Measurements from ENCODE around the gene HTRA1. TPM values are rescaled to one million over a fixed set of nuclear protein-coding genes. Genes with fewer than 3 reads are reported as not detected.

Gene HTRA1
- total RNA-seq, 1 experiment from 2014 or later = 32.8 TPM

GRCh38 chr10:122421054-122421625 is 40.2 kb upstream of the HTRA1 start:
- POLR2A ChIA-PET = no interaction called here
- DNase-seq (ENCODE audit: low read depth, low spot score) (no peak), ATAC-seq (no peak)
- Histone ChIP-seq H3K4me3 (ENCODE audit: low read depth in 2 of 2, low read length in 2 of 2) (no peak overlapping the region), H3K27ac (ENCODE audit: low read length) (no peak overlapping the region), H3K27me3 (ENCODE audit: control insufficient read depth, insufficient read depth, low read length) (no peaks in the 10 kb centered on the region), H3K9me3 (ENCODE audit: control insufficient read depth, insufficient read depth, low read depth, low read length) (no peaks in the 10 kb centered on the region), H3K4me1 (ENCODE audit: control insufficient read depth, insufficient read depth, low read length) (no peaks in the 10 kb centered on the region), H3K36me3 (ENCODE audit: control insufficient read depth, insufficient read depth, low read length) (peaks cover 51% of the 10 kb centered on the region)
- in situ Hi-C loops (cut with HindIII; ENCODE audit: low pct_unique_long_range_greater_than_20kb, low sequenced_read_pairs) (no loop called here), intact Hi-C loops (cut with micrococcal nuclease; ENCODE audit: unreplicated experiment) (no loop called here)
- CTCF ChIA-PET = no interaction called here
- TF ChIP-seq TCF7L2 (IDR thresholded peaks at IDR 0.05; ENCODE audit: low read depth, low read length) (no peak), CTCF (IDR thresholded peaks at IDR 0.05) (no peak), POLR2AphosphoS5 (IDR thresholded peaks at IDR 0.05; ENCODE audit: low read depth, low read length) (no peak), SIN3A (IDR thresholded peaks at IDR 0.05; ENCODE audit: borderline replicate concordance, insufficient read depth, low read depth, low read length) (no peak), REST (IDR thresholded peaks at IDR 0.05; ENCODE audit: insufficient read depth in 1 of 2, low read depth in 2 of 2, low read length in 1 of 2) (no peak)
- no TSS peak for BruUV-seq (replicated peaks)

GRCh38 chr10:122421742-122422141 is 39.6 kb upstream of the HTRA1 start:
- BruUV-seq (replicated peaks) = no TSS peak
- H3K4me3 ChIP-seq (ENCODE audit: low read depth in 2 of 2, low read length in 2 of 2) = no peak overlapping the region
- intact Hi-C loops (cut with micrococcal nuclease; ENCODE audit: unreplicated experiment) = no loop called here
- TF ChIP-seq REST (IDR thresholded peaks at IDR 0.05; ENCODE audit: insufficient read depth in 1 of 2, low read depth in 2 of 2, low read length in 1 of 2) (no peak), CTCF (IDR thresholded peaks at IDR 0.05) (no peak), TCF7L2 (IDR thresholded peaks at IDR 0.05; ENCODE audit: low read depth, low read length) (no peak), POLR2AphosphoS5 (IDR thresholded peaks at IDR 0.05; ENCODE audit: low read depth, low read length) (no peak), SIN3A (IDR thresholded peaks at IDR 0.05; ENCODE audit: borderline replicate concordance, insufficient read depth, low read depth, low read length) (no peak)
- H3K4me1 ChIP-seq (ENCODE audit: control insufficient read depth, insufficient read depth, low read length) = no peaks in the 10 kb centered on the region
- ATAC-seq (no peak), DNase-seq (ENCODE audit: low read depth, low spot score) (no peak)
- peaks cover 49% of the 10 kb centered on the region for H3K36me3 ChIP-seq (ENCODE audit: control insufficient read depth, insufficient read depth, low read length)
- CTCF ChIA-PET = interaction anchor here (0.6 kb wide), 1 partner anchor 208 kb away, joined by 8 read pairs; no protein-coding TSS in a partner anchor
- POLR2A ChIA-PET = no interaction called here
- in situ Hi-C loops (cut with HindIII; ENCODE audit: low pct_unique_long_range_greater_than_20kb, low sequenced_read_pairs) = no loop called here
- no peaks in the 10 kb centered on the region for H3K9me3 ChIP-seq (ENCODE audit: control insufficient read depth, insufficient read depth, low read depth, low read length)
- H3K27ac ChIP-seq (ENCODE audit: low read length) = no peak overlapping the region
- no peaks in the 10 kb centered on the region for H3K27me3 ChIP-seq (ENCODE audit: control insufficient read depth, insufficient read depth, low read length)
